Measurements from ENCODE around the gene MIF4GD.

MIF4GD gene

GRCh38 chr17:75271955-75272847 is 1.2 kb upstream of the MIF4GD start:
- Histone ChIP-seq H3K27me3 (replicated peaks in 2 of 5; ENCODE audit: control insufficient read depth in 4 of 5, insufficient read depth in 5 of 5, low read length in 4 of 5) (no peaks in the 10 kb centered on the region), H3K36me3 (ENCODE audit: control insufficient read depth in 4 of 4, insufficient read depth in 4 of 4, low read length in 3 of 4) (peaks cover 4 to 44% (median 27%) of the 10 kb centered on the region in 4 experiments), H3K4me1 (ENCODE audit: control extremely low read depth in 1 of 4, control insufficient read depth in 4 of 4, insufficient read depth in 4 of 4, low read length in 3 of 4) (peaks cover 0 to 46% (median 27%) of the 10 kb centered on the region in 4 experiments), H3K9me3 (ENCODE audit: control extremely low read depth in 1 of 5, control insufficient read depth in 4 of 5, insufficient read depth in 2 of 5, low read depth in 1 of 5, low read length in 4 of 5) (no peaks in the 10 kb centered on the region), H3K4me3 (ENCODE audit: control insufficient read depth in 1 of 7, extremely low read depth in 1 of 7, insufficient read depth in 4 of 7, low read depth in 2 of 7, low read length in 6 of 7) (peak overlapping the region; percentile 79 to 96 (median 91)), H3K27ac (ENCODE audit: insufficient read depth in 1 of 2, low read depth in 1 of 2, low read length in 2 of 2, poor library complexity in 1 of 2, severe bottlenecking in 2 of 2) (peak overlapping the region in 1 of 2 experiments; percentile 64)
- CTCF ChIA-PET: interaction anchor here (1.0 to 5.1 kb wide), 8 partner anchors 10 to 158 kb away, joined by 4 to 40 read pairs (median 16); partner anchors contain the start of genes GGA3, MRPS7 and SLC25A19
- 63% methylated on average over 23 of the region's 24 CpGs for WGBS (ENCODE audit: insufficient coverage)
- DNase-seq: no peak
- POLR2A ChIA-PET: interaction anchor here (1.6 to 2.5 kb wide), 3 partner anchors 11 to 134 kb away, joined by 4 to 39 read pairs (median 13); partner anchors contain the start of genes GGA3, MRPS7 and SLC25A19

DNA sequence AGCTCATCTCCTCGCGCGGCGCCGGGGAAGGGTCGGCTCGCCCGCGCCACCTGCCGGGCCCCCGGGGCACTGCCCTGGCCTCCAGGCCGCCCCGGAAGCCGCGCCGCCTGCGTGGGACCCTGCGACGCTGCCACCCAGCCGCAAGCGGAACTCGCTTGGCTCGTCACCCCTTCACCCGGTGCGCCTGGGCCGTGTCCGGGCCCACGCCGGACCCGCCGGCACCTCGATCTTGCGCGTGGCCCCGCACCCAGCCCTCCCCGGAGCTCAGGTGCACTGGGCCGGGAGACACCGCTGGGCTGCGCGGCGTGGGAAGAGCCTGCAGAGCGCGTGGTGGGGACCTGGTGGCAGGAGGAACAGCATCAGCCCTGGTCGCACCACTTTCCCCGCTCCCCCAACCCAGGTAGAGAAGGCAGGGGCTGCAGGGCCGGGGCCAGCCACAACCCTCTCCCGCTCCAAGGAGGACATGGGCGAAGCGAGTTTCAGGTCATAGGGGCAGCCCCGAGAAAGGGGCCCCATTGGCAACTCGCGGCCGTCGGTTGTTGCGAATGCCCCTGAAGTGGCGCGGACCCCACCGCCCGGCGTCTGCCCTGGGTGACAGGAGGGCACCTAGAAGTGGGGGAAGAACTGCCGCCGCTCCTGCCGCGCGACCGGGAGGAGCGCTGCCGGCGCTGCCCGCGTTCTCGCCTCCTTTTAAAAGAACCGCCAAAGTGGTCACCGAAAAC is 363 bp upstream of the MIF4GD start:
- ChIA-PET POLR2A (interaction anchor here (0.7 to 2.5 kb wide), 5 partner anchors 10 to 398 kb away, joined by 3 to 39 read pairs (median 4); partner anchors contain the start of genes FDXR, GGA3, MRPS7 and SLC25A19), CTCF (interaction anchor here (0.6 to 5.1 kb wide), 23 partner anchors 11 to 375 kb away, joined by 3 to 40 read pairs (median 5); partner anchors contain the start of genes GGA3, MRPS7, NUP85 and SLC25A19)
- peak; percentile 61 to 84 (median 72) for DNase-seq
- under 1% methylated on average over 65 of the region's 74 CpGs for WGBS (ENCODE audit: insufficient coverage)
- H3K9me3 ChIP-seq (ENCODE audit: control extremely low read depth in 1 of 5, control insufficient read depth in 4 of 5, insufficient read depth in 2 of 5, low read depth in 1 of 5, low read length in 4 of 5): no peaks in the 10 kb centered on the region
- peak overlapping the region; percentile 79 to 96 (median 91) for H3K4me3 ChIP-seq (ENCODE audit: control insufficient read depth in 1 of 7, extremely low read depth in 1 of 7, insufficient read depth in 4 of 7, low read depth in 2 of 7, low read length in 6 of 7)
- peak overlapping the region in 1 of 2 experiments; percentile 64 for H3K27ac ChIP-seq (ENCODE audit: insufficient read depth in 1 of 2, low read depth in 1 of 2, low read length in 2 of 2, poor library complexity in 1 of 2, severe bottlenecking in 2 of 2)
- peaks cover 2 to 48% (median 29%) of the 10 kb centered on the region in 4 experiments for H3K36me3 ChIP-seq (ENCODE audit: control insufficient read depth in 4 of 4, insufficient read depth in 4 of 4, low read length in 3 of 4)
- H3K4me1 ChIP-seq (ENCODE audit: control extremely low read depth in 1 of 4, control insufficient read depth in 4 of 4, insufficient read depth in 4 of 4, low read length in 3 of 4): peaks cover 0 to 53% (median 27%) of the 10 kb centered on the region in 4 experiments
- no peaks in the 10 kb centered on the region for H3K27me3 ChIP-seq (replicated peaks in 2 of 5; ENCODE audit: control insufficient read depth in 4 of 5, insufficient read depth in 5 of 5, low read length in 4 of 5)

- peak overlapping the region; percentile 85 to 90 for H3K27ac ChIP-seq (ENCODE audit: insufficient read depth in 1 of 2, low read depth in 1 of 2, low read length in 2 of 2, poor library complexity in 1 of 2, severe bottlenecking in 2 of 2)
- H3K4me3 ChIP-seq (ENCODE audit: control insufficient read depth in 1 of 7, extremely low read depth in 1 of 7, insufficient read depth in 4 of 7, low read depth in 2 of 7, low read length in 6 of 7): peak overlapping the region; percentile 79 to 96 (median 91)
- H3K4me1 ChIP-seq (ENCODE audit: control extremely low read depth in 1 of 4, control insufficient read depth in 4 of 4, insufficient read depth in 4 of 4, low read length in 3 of 4): peaks cover 0 to 53% (median 32%) of the 10 kb centered on the region in 4 experiments
- H3K9me3 ChIP-seq (ENCODE audit: control extremely low read depth in 1 of 5, control insufficient read depth in 4 of 5, insufficient read depth in 2 of 5, low read depth in 1 of 5, low read length in 4 of 5): no peaks in the 10 kb centered on the region
- H3K27me3 ChIP-seq (replicated peaks in 2 of 5; ENCODE audit: control insufficient read depth in 4 of 5, insufficient read depth in 5 of 5, low read length in 4 of 5): no peaks in the 10 kb centered on the region
- under 1% methylated on average over 44 of the region's 47 CpGs for WGBS (ENCODE audit: insufficient coverage)
- H3K36me3 ChIP-seq (ENCODE audit: control insufficient read depth in 4 of 4, insufficient read depth in 4 of 4, low read length in 3 of 4): peaks cover 2 to 56% (median 37%) of the 10 kb centered on the region in 4 experiments
- ChIA-PET CTCF (interaction anchor here (0.6 to 5.1 kb wide), 25 partner anchors 10 to 376 kb away, joined by 3 to 40 read pairs (median 5); partner anchors contain the start of genes GGA3, MRPS7, NUP85 and SLC25A19), POLR2A (interaction anchor here (0.6 to 2.5 kb wide), 6 partner anchors 9 to 397 kb away, joined by 3 to 39 read pairs (median 4); partner anchors contain the start of genes FDXR, GGA3, MRPS7 and SLC25A19)
- peak; percentile 80 to 85 (median 81) for DNase-seq
These were observed 639 bp downstream of the MIF4GD start for GRCh38 chr17:75270218-75270965.

- ChIA-PET CTCF (interaction anchor here (0.6 to 5.1 kb wide), 15 partner anchors 9 to 312 kb away, joined by 3 to 40 read pairs (median 5); partner anchors contain the start of genes GGA3, MRPS7 and SLC25A19), POLR2A (interaction anchor here (0.6 to 2.5 kb wide), 2 partner anchors 8 to 222 kb away, joined by 3 to 39 read pairs; partner anchors contain the start of genes GGA3 and MRPS7)
- H3K4me3 ChIP-seq (ENCODE audit: control insufficient read depth in 1 of 7, extremely low read depth in 1 of 7, insufficient read depth in 4 of 7, low read depth in 2 of 7, low read length in 6 of 7): peak overlapping the region; percentile 79 to 96 (median 91)
- H3K27ac ChIP-seq (ENCODE audit: insufficient read depth in 1 of 2, low read depth in 1 of 2, low read length in 2 of 2, poor library complexity in 1 of 2, severe bottlenecking in 2 of 2): peak overlapping the region; percentile 85 to 90
- no peaks in the 10 kb centered on the region for H3K27me3 ChIP-seq (replicated peaks in 2 of 5; ENCODE audit: control insufficient read depth in 4 of 5, insufficient read depth in 5 of 5, low read length in 4 of 5)
- WGBS (ENCODE audit: insufficient coverage): 25% methylated on average over 5 of the region's 6 CpGs
- DNase-seq: peak in 2 of 3 donors; percentile 17 to 36
- H3K36me3 ChIP-seq (ENCODE audit: control insufficient read depth in 4 of 4, insufficient read depth in 4 of 4, low read length in 3 of 4): peaks cover 2 to 55% (median 35%) of the 10 kb centered on the region in 4 experiments
- no peaks in the 10 kb centered on the region for H3K9me3 ChIP-seq (ENCODE audit: control extremely low read depth in 1 of 5, control insufficient read depth in 4 of 5, insufficient read depth in 2 of 5, low read depth in 1 of 5, low read length in 4 of 5)
- H3K4me1 ChIP-seq (ENCODE audit: control extremely low read depth in 1 of 4, control insufficient read depth in 4 of 4, insufficient read depth in 4 of 4, low read length in 3 of 4): peaks cover 0 to 53% (median 32%) of the 10 kb centered on the region in 4 experiments
These were observed 1.2 kb downstream of the MIF4GD start for GRCh38 chr17:75269844-75270217.

DNA sequence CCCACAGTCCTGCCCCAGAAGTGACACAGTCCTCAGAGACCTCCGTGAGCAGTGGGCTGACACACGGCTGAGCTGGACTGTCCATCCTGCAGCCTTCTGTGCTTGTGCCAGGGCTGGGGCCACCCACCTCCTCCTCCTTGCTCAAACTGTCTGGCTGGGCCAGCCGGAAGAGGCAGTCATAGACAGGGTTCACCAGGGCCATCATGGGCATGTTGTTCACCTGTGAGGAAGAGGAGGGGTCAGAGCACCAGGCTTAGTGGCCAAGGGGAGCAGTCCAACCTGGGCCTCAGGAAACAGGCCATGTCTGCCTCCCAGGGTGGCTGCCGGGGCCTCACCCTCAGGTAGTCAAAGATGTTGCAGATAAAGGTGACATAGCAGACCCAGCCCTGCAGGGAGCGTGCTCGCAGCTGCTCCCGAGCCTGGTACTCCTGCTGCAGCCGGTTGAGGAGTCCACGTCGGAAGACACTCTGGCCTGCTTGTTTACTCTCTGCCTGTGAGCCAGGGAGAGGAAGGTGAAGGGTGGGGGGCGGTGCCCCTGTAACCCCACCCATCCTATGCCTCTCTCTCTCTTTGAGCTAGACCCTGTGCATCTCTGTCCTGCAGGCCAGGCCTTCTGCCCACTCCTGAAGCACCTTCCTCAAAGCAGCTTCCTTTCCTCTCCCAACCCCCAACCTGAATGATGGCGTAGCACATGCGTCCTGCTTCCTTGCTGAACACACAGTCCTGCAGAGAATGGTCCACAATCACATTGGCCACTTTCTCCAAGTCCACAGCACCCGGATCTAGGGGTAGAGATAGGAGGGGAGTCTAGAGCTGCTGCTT is 3.4 kb downstream of the MIF4GD start:
- Histone ChIP-seq H3K36me3 (ENCODE audit: control insufficient read depth in 4 of 4, insufficient read depth in 4 of 4, low read length in 3 of 4) (peaks cover 0 to 47% (median 27%) of the 10 kb centered on the region in 4 experiments), H3K27me3 (replicated peaks in 2 of 5; ENCODE audit: control insufficient read depth in 4 of 5, insufficient read depth in 5 of 5, low read length in 4 of 5) (no peaks in the 10 kb centered on the region), H3K4me3 (ENCODE audit: control insufficient read depth in 1 of 7, extremely low read depth in 1 of 7, insufficient read depth in 4 of 7, low read depth in 2 of 7, low read length in 6 of 7) (no peak overlapping the region), H3K9me3 (ENCODE audit: control extremely low read depth in 1 of 5, control insufficient read depth in 4 of 5, insufficient read depth in 2 of 5, low read depth in 1 of 5, low read length in 4 of 5) (no peaks in the 10 kb centered on the region), H3K4me1 (ENCODE audit: control extremely low read depth in 1 of 4, control insufficient read depth in 4 of 4, insufficient read depth in 4 of 4, low read length in 3 of 4) (peaks cover under 1 to 52% (median 34%) of the 10 kb centered on the region in 4 experiments), H3K27ac (ENCODE audit: insufficient read depth in 1 of 2, low read depth in 1 of 2, low read length in 2 of 2, poor library complexity in 1 of 2, severe bottlenecking in 2 of 2) (no peak overlapping the region)
- POLR2A ChIA-PET: no interaction called here
- WGBS (ENCODE audit: insufficient coverage): 88% methylated on average over 11 of the region's 14 CpGs
- DNase-seq: no peak
- CTCF ChIA-PET: interaction anchor here (1.4 to 2.1 kb wide), 2 partner anchors 22 to 150 kb away, joined by 4 to 8 read pairs; partner anchors contain the start of gene SLC25A19

All from common myeloid progenitor, CD34-positive (primary cell).